H9 (cell line): ENCODE measurements around the gene EMC9. TPM values are rescaled to one million over a fixed set of nuclear protein-coding genes. Genes with fewer than 3 reads are reported as not detected.
A peak's percentile ranks its signal among the peaks of the same experiment; 100 is the strongest.

Experiments
- DNase-seq: peaks from one replicate; pipeline ENCODE4 v3.0.0-alpha.2; 2017
- H2AFZ ChIP-seq: one replicate; pipeline ENCODE4 v1.6.1; 2013; ENCODE audit warnings: mild to moderate bottlenecking, low read length, control low read depth, moderate library complexity
- H2AK5ac ChIP-seq: 2 replicates; pipeline ENCODE4 v1.6.1; 2013; ENCODE audit warnings: low read length, control low read depth, mixed read lengths; ENCODE audit not compliant: insufficient read length
- H2BK120ac ChIP-seq: one replicate; pipeline ENCODE4 v1.6.1; 2013; ENCODE audit warnings: low read depth, mild to moderate bottlenecking, low read length, control low read depth, inconsistent platforms; ENCODE audit not compliant: poor library complexity, severe bottlenecking
- H2BK12ac ChIP-seq: 2 replicates; pipeline ENCODE4 v1.6.1; 2013; ENCODE audit warnings: low read length, control low read depth, mixed read lengths, low read depth; ENCODE audit not compliant: insufficient read length
- H2BK15ac ChIP-seq: 2 replicates; pipeline ENCODE4 v1.6.1; 2013; ENCODE audit warnings: low read depth, low read length, control low read depth
- H2BK20ac ChIP-seq: one replicate; pipeline ENCODE4 v1.6.1; 2013; ENCODE audit warnings: low read depth, mild to moderate bottlenecking, low read length, control low read depth, inconsistent platforms; ENCODE audit not compliant: poor library complexity, severe bottlenecking
- H2BK5ac ChIP-seq: 2 replicates; pipeline ENCODE4 v1.6.1; 2013; ENCODE audit warnings: low read length, control low read depth, mixed read lengths; ENCODE audit not compliant: insufficient read length
- H3K14ac ChIP-seq: 2 replicates; pipeline ENCODE4 v1.6.1; 2013; ENCODE audit warnings: low read length, control low read depth; ENCODE audit not compliant: insufficient read depth
- H3K18ac ChIP-seq: 2 replicates; pipeline ENCODE4 v1.6.1; 2013; ENCODE audit warnings: low read depth, mild to moderate bottlenecking, mixed read lengths, low read length, control low read depth; ENCODE audit not compliant: insufficient read length
- H3K23ac ChIP-seq: 2 replicates; pipeline ENCODE4 v1.6.1; 2013; ENCODE audit warnings: low read length, control low read depth, mixed read lengths, low read depth; ENCODE audit not compliant: insufficient read length
- H3K23me2 ChIP-seq: 2 replicates; pipeline ENCODE4 v1.6.1; 2013; ENCODE audit warnings: low read depth, mild to moderate bottlenecking, mixed read lengths, low read length, control low read depth; ENCODE audit not compliant: insufficient read length, poor library complexity, severe bottlenecking
- H3K27ac ChIP-seq: 2 replicates; pipeline ENCODE4 v1.5.1; 2013; ENCODE audit warnings: low read length, control low read depth, mixed read lengths, low read depth; ENCODE audit not compliant: insufficient read length
- H3K27me3 ChIP-seq: 2 replicates; pipeline ENCODE4 v1.6.1; 2013; ENCODE audit warnings: low read length, control low read depth, inconsistent platforms; ENCODE audit not compliant: insufficient read depth
- H3K4ac ChIP-seq: 2 replicates; pipeline ENCODE4 v1.6.1; 2013; ENCODE audit warnings: low read depth, mild to moderate bottlenecking, control low read depth, inconsistent platforms, low read length, moderate library complexity
- H3K4me1 ChIP-seq: 2 replicates; pipeline ENCODE4 v1.6.1; 2013; ENCODE audit warnings: low read length, control low read depth, inconsistent platforms; ENCODE audit not compliant: insufficient read depth
- H3K4me2 ChIP-seq: 2 replicates; pipeline ENCODE4 v1.6.1; 2013; ENCODE audit warnings: low read length, control low read depth, mixed read lengths; ENCODE audit not compliant: insufficient read length, insufficient read depth
- H3K56ac ChIP-seq: 2 replicates; pipeline ENCODE4 v1.6.1; 2013; ENCODE audit warnings: low read depth, mild to moderate bottlenecking, mixed read lengths, low read length, control low read depth; ENCODE audit not compliant: insufficient read length
- H3K79me1 ChIP-seq: 2 replicates; pipeline ENCODE4 v1.6.1; 2013; ENCODE audit warnings: low read depth, mild to moderate bottlenecking, moderate library complexity, low read length, control low read depth, inconsistent platforms; ENCODE audit not compliant: insufficient read depth, poor library complexity, severe bottlenecking
- H3K79me2 ChIP-seq: 2 replicates; pipeline ENCODE4 v1.6.1; 2013; ENCODE audit warnings: low read length, control low read depth, inconsistent platforms; ENCODE audit not compliant: insufficient read depth
- H3K9ac ChIP-seq: 2 replicates; pipeline ENCODE4 v1.6.1; 2013; ENCODE audit warnings: low read length, control low read depth, mixed read lengths; ENCODE audit not compliant: insufficient read length; ENCODE audit errors: extremely low read depth
- H3K9me3 ChIP-seq: one replicate; pipeline ENCODE4 v1.6.1; 2013; ENCODE audit warnings: low read depth, low read length, inconsistent platforms; ENCODE audit not compliant: control insufficient read depth
- H3T11ph ChIP-seq: one replicate; pipeline ENCODE4 v1.6.1; 2013; ENCODE audit warnings: mild to moderate bottlenecking, low read length, control low read depth, inconsistent platforms
- H4K20me1 ChIP-seq: one replicate; pipeline ENCODE4 v1.6.1; 2013; ENCODE audit not compliant: control insufficient read depth, insufficient read length, insufficient read depth
- H4K5ac ChIP-seq: 2 replicates; pipeline ENCODE4 v1.6.1; 2013; ENCODE audit warnings: low read depth, mild to moderate bottlenecking, mixed read lengths, low read length, control low read depth; ENCODE audit not compliant: insufficient read length
- H4K8ac ChIP-seq: replicated peaks from 2 replicates; pipeline ENCODE4 v1.6.1; 2013; ENCODE audit warnings: low read length, control low read depth, mixed read lengths, low read depth; ENCODE audit not compliant: insufficient read length
- H4K91ac ChIP-seq: 2 replicates; pipeline ENCODE4 v1.6.1; 2013; ENCODE audit warnings: low read depth, mild to moderate bottlenecking, moderate library complexity, mixed read lengths, low read length, control low read depth; ENCODE audit not compliant: insufficient read length
- H3K27ac Mint-ChIP-seq, 3 experiments: 2 replicates in 2 of 3; 3 replicates in 1 of 3; pipeline ENCODE4 v1.8.0; 2020 to 2021; ENCODE audit warnings: mixed read lengths in 3 of 3, mild to moderate bottlenecking in 1 of 3, moderate library complexity in 1 of 3
- H3K27me3 Mint-ChIP-seq: 2 replicates; pipeline ENCODE4 v1.8.0; 2021; ENCODE audit warnings: low read depth, mild to moderate bottlenecking, moderate library complexity, mixed read lengths
- H3K36me3 Mint-ChIP-seq, 3 experiments: 2 replicates in 2 of 3; 3 replicates in 1 of 3; pipeline ENCODE4 v1.8.0; 2020 to 2021; ENCODE audit warnings: low read depth in 3 of 3, mixed read lengths in 3 of 3; ENCODE audit not compliant: insufficient read depth in 1 of 3
- H3K4me1 Mint-ChIP-seq, 2 experiments: 2 replicates each; pipeline ENCODE4 v1.8.0; 2020; ENCODE audit warnings: mixed read lengths in 2 of 2
- H3K4me3 Mint-ChIP-seq, 2 experiments: 2 replicates in 1 of 2; 3 replicates in 1 of 2; pipeline ENCODE4 v1.8.0; 2020 to 2021; ENCODE audit warnings: mild to moderate bottlenecking in 2 of 2, mixed read lengths in 2 of 2, moderate library complexity in 1 of 2
- H3K9me3 Mint-ChIP-seq, 2 experiments: 2 replicates in 1 of 2; 3 replicates in 1 of 2; pipeline ENCODE4 v1.8.0; 2020; ENCODE audit warnings: mild to moderate bottlenecking in 2 of 2, mixed read lengths in 2 of 2, moderate library complexity in 1 of 2
- WGBS: extraction: QIAGEN DNeasy Blood & Tissue Kit; methylation state at CpG from one replicate; pipeline ENCODE4 v1.1.7; 2013; ENCODE audit warnings: missing lambda C conversion rate, low lambda C conversion rate, mixed read lengths; ENCODE audit not compliant: insufficient read length; ENCODE audit errors: extremely low coverage; 5-methylcytosine and 5-hydroxymethylcytosine counted together
- total RNA-seq: library from RNA; stranded (reverse); gene quantifications from 2 replicates; pipeline ENCODE4 v1.2.1, GENCODE V29; 2021
- TF ChIP-seq, protein P1 (sequence below): fragments of 200-600 bp; sonication (generic); conservative IDR thresholded peaks from 3 replicates; pipeline ENCODE4 v1.8.0; 2021; ENCODE audit warnings: antibody characterized with exemption, mild to moderate bottlenecking

Gene EMC9
- total RNA-seq, 1 experiment from 2014 or later: 52.9 TPM

DNA sequence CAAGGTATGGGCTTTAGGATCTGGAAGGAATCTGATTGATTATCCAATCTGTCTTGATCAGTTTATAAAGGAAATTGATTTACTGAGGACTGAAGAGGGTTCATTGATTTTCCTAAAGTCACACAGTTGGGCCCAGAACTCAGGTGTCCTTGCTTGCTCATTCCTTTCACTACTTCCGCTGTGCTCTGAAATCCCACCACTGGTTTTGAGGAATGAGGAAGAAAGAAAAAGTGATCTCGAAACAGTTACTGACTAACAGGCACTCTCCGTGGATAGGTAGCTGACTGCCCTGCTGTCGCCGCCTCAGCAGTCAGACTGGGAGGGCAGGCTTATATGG lies 11.0 kb downstream of the EMC9 start, which contains the start of gene FITM1:
FITM1 (plus strand) TSS at position 280 of the 337 bp plus-strand sequence. CDS start 905 bp downstream, outside the sequence.
- no peaks in the 10 kb centered on the region for H3K27me3 Mint-ChIP-seq
- WGBS: no CpG with 5 or more reads among the region's 5 CpGs
- Histone ChIP-seq H3K4me2 (no peak within 1 kb of the TSS), H3K56ac (no peak within 1 kb of the TSS), H3K23me2 (peaks cover 1% of the 10 kb centered on the region), H3K4ac (no peak within 1 kb of the TSS), H3K4me1 (no peaks in the 10 kb centered on the region), H2BK5ac (no peak within 1 kb of the TSS), H4K20me1 (no peaks in the 10 kb centered on the region), H3K23ac (no peak within 1 kb of the TSS), H4K91ac (no peak within 1 kb of the TSS), H3K9ac (no peak within 1 kb of the TSS), H3T11ph (no peak within 1 kb of the TSS), H3K9me3 (no peaks in the 10 kb centered on the region), H2BK20ac (no peak within 1 kb of the TSS), H3K14ac (no peak within 1 kb of the TSS), H4K8ac (no peak within 1 kb of the TSS), H3K79me2 (no peaks in the 10 kb centered on the region), H2AFZ (no peak within 1 kb of the TSS), H2BK12ac (no peak within 1 kb of the TSS), H3K27ac (no peak within 1 kb of the TSS), H2AK5ac (no peak within 1 kb of the TSS), H3K18ac (no peak within 1 kb of the TSS), H4K5ac (no peak within 1 kb of the TSS), H2BK120ac (no peak within 1 kb of the TSS), H2BK15ac (no peak within 1 kb of the TSS), H3K27me3 (no peaks in the 10 kb centered on the region), H3K79me1 (no peaks in the 10 kb centered on the region)
- H3K9me3 Mint-ChIP-seq: 0 out of 5 replicates have a peak, but pooled peaks cover 0 to 2% of the 10 kb centered on the region in 2 experiments
- DNase-seq: no peak
- H3K4me3 Mint-ChIP-seq: no peak within 1 kb of the TSS
- TF ChIP-seq, protein P1, sequence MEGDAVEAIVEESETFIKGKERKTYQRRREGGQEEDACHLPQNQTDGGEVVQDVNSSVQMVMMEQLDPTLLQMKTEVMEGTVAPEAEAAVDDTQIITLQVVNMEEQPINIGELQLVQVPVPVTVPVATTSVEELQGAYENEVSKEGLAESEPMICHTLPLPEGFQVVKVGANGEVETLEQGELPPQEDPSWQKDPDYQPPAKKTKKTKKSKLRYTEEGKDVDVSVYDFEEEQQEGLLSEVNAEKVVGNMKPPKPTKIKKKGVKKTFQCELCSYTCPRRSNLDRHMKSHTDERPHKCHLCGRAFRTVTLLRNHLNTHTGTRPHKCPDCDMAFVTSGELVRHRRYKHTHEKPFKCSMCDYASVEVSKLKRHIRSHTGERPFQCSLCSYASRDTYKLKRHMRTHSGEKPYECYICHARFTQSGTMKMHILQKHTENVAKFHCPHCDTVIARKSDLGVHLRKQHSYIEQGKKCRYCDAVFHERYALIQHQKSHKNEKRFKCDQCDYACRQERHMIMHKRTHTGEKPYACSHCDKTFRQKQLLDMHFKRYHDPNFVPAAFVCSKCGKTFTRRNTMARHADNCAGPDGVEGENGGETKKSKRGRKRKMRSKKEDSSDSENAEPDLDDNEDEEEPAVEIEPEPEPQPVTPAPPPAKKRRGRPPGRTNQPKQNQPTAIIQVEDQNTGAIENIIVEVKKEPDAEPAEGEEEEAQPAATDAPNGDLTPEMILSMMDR: no peak
- peaks cover 4 to 5% of the 10 kb centered on the region in 2 experiments; a peak in 3 of 4 replicates for H3K4me1 Mint-ChIP-seq
- H3K27ac Mint-ChIP-seq: peak within 1 kb of the TSS in 2 of 3 experiments; percentile 31 to 48; a peak in 2 of 7 replicates
- H3K36me3 Mint-ChIP-seq: no peaks in the 10 kb centered on the region; a peak in 1 of 7 replicates
